ENCODE data around the gene SMIM45.

The SMIM45 gene

GRCh38 chr22:41916745-41917358 is 35.1 kb upstream of the SMIM45 start:
- Histone ChIP-seq H3K9me3 (no peaks in the 10 kb centered on the region), H3K27ac (no peak overlapping the region), H3K36me3 (no peaks in the 10 kb centered on the region), H3K4me1 (peaks cover 10 to 52% of the 10 kb centered on the region in 2 donors), H3K4me3 (no peak overlapping the region), H3K27me3 (peaks cover 53 to 91% of the 10 kb centered on the region in 2 donors)
- ATAC-seq: no peak
- no peak for DNase-seq
- TF ChIP-seq, protein P1, sequence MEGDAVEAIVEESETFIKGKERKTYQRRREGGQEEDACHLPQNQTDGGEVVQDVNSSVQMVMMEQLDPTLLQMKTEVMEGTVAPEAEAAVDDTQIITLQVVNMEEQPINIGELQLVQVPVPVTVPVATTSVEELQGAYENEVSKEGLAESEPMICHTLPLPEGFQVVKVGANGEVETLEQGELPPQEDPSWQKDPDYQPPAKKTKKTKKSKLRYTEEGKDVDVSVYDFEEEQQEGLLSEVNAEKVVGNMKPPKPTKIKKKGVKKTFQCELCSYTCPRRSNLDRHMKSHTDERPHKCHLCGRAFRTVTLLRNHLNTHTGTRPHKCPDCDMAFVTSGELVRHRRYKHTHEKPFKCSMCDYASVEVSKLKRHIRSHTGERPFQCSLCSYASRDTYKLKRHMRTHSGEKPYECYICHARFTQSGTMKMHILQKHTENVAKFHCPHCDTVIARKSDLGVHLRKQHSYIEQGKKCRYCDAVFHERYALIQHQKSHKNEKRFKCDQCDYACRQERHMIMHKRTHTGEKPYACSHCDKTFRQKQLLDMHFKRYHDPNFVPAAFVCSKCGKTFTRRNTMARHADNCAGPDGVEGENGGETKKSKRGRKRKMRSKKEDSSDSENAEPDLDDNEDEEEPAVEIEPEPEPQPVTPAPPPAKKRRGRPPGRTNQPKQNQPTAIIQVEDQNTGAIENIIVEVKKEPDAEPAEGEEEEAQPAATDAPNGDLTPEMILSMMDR (IDR thresholded peaks at IDR 0.05): no peak
- intact Hi-C loops (cut with DNase I): no loop called here

DNA sequence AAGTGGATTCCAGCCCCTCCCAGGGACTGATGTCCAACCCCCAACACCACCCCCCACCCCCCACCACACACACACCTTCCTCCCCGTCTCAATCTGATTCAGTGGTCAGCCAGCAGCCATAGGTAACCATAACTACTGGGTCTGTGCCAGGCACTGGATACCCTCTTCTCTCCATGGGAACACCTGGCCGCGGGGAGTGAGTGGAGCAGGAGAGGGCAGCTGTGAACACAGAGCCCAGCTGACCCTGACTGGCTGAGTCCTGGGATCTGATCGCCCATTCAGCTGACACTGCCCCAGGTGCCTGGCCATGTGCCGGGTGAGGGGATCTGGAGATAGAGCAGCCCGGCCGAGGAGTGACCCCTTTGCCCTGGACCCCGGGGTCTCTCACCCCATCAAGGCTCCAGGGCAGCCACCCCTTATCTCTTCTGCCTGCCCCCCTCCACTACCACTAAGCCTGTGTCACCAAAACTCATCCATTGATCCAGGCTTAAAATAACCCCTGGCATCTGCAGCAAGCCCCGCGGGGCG is 34.5 kb upstream of the SMIM45 start:
- peaks cover 47 to 86% of the 10 kb centered on the region in 2 donors for H3K27me3 ChIP-seq
- H3K4me3 ChIP-seq: no peak overlapping the region
- H3K4me1 ChIP-seq: peaks cover 10 to 52% of the 10 kb centered on the region in 2 donors
- DNase-seq (no peak), ATAC-seq (no peak)
- no peak overlapping the region for H3K27ac ChIP-seq
- no peaks in the 10 kb centered on the region for H3K9me3 ChIP-seq
- TF ChIP-seq, protein P1 (IDR thresholded peaks at IDR 0.05): no peak
- intact Hi-C loops (cut with DNase I): no loop called here
- H3K36me3 ChIP-seq: no peaks in the 10 kb centered on the region

DNA sequence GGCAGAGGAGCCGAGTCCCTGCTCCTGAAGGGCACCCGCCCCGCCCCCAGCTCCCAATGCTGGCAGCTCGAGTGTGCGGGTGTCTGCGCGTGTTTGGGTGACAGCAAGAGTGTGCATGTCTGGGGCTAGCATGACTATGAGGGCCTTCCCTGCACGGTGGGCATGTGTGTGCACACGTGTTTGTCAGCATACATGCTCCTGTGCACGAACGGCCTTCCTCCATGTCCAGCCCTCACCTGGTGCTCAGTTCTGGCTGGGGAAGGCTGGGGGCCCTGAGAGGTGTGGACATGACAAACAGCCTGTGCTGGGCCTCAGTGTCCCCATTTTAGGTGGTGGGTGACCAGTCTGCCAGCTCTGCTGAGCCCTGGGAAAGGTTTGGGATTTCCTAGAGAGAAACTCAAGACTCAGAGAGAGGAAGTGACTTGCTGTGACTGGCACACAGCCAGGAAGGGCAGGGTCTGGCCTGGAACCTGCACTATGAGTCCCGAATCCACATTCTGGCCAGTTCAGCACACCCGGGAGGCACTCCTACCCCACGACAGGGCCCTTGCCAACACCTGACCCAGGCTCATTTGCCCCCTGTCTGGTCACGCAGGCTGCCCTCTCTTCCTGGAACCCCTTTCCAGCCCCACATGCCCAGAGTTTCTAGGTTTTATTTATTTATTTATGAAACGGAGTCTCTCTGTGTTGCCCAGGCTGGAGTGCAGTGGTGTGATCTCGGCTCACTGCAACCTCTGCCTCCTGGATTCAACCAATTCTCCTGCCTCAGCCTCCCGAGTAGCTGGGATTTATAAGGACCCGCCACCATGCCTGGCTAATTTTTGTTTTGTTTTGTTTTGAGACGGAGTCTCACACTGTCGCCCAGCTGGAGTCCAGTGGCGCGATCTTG is 33.8 kb upstream of the SMIM45 start:
- Histone ChIP-seq H3K4me1 (peaks cover 10 to 52% of the 10 kb centered on the region in 2 donors), H3K27me3 (peaks cover 40 to 82% of the 10 kb centered on the region in 2 donors), H3K27ac (no peak overlapping the region), H3K4me3 (no peak overlapping the region), H3K36me3 (no peaks in the 10 kb centered on the region), H3K9me3 (no peaks in the 10 kb centered on the region)
- ATAC-seq: peak; percentile 7
- TF ChIP-seq, protein P1 (IDR thresholded peaks at IDR 0.05): no peak
- intact Hi-C loops (cut with DNase I): no loop called here
- peak in 2 of 4 donors; percentile 67 to 78 for DNase-seq

GRCh38 chr22:41919357-41920224 is 32.4 kb upstream of the SMIM45 start:
- Histone ChIP-seq H3K4me3 (peak overlapping the region; percentile 27 to 38), H3K27ac (no peak overlapping the region), H3K27me3 (peaks cover 27 to 82% of the 10 kb centered on the region in 2 donors), H3K9me3 (no peaks in the 10 kb centered on the region), H3K36me3 (no peaks in the 10 kb centered on the region), H3K4me1 (peaks cover 10 to 42% of the 10 kb centered on the region in 2 donors)
- intact Hi-C loops (cut with DNase I): no loop called here
- TF ChIP-seq, protein P1 (IDR thresholded peaks at IDR 0.05): no peak
- DNase-seq (peak in 2 of 4 donors; percentile 56 to 67), ATAC-seq (peak; percentile 80)

Data from left lung (tissue), 4 donors.